Fibroblast of skin of right biceps (primary cell): ENCODE data around the gene BMPR1B.

Experiments used
- DNase-seq: peaks from one replicate; pipeline ENCODE4 v3.0.0-alpha.2; 2013

The BMPR1B gene

GRCh38 chr4:95193391-95194224 lies 435.9 kb downstream of the BMPR1B start:
- no peak for DNase-seq

GRCh38 chr4:95197353-95197752 lies 439.6 kb downstream of the BMPR1B start:
- no peak for DNase-seq

GRCh38 chr4:95198961-95199360 lies 441.2 kb downstream of the BMPR1B start:
- DNase-seq: no peak

GRCh38 chr4:95204267-95204844 lies 446.6 kb downstream of the BMPR1B start:
- no peak for DNase-seq

- no peak for DNase-seq
Observed at GRCh38 chr4:95204873-95205272, 447.1 kb downstream of the BMPR1B start.
